HK-2 (cell line): ENCODE data around the gene ST8SIA1.

Experiments used
- DNase-seq: peaks from one replicate; pipeline ENCODE4 v3.0.0-alpha.2; 2018; ENCODE audit not compliant: unreplicated experiment

ST8SIA1 gene

GRCh38 chr12:22332202-22332601, 2.3 kb downstream of the ST8SIA1 start:
- DNase-seq = no peak

DNA sequence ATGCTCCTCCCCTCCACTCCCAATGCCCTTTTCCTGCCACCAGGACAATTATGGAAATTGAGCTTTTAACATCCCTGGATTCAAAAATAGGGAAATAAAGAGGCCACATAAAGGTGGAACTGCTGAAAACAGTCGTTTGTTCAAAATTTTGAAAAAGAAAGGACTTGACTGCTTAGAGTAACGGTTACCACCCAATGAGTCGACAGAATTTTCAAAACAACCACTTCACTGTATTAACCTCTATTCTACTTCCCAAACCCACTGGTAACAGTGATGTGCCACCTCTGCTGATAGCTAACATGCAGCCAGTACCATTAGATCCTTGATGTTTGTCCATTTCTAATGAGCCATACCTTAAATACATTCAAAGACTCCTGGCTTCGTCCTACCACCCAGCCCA, 4.9 kb downstream of the ST8SIA1 start:
- DNase-seq = no peak

DNA sequence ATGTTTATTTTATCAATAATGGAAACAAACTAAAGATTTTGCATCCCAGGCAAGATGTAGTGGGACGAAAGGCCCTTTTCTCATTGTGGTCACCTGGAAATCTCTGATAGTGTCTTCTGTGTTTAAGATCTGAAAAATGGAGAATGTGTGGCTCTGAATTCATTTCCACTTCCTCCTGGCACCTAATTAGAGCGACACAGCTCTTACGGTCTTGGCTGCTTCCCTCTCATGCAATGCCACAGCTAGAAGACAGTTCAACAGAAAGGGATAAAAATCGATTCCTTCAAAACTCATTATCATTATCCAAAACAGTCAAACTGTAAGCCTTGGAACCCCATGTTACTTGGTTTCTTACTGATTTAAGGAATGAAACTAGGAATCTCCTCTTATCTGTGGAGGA, 9.3 kb downstream of the ST8SIA1 start:
- no peak for DNase-seq

GRCh38 chr12:22322091-22322490, 12.4 kb downstream of the ST8SIA1 start:
- no peak for DNase-seq

DNA sequence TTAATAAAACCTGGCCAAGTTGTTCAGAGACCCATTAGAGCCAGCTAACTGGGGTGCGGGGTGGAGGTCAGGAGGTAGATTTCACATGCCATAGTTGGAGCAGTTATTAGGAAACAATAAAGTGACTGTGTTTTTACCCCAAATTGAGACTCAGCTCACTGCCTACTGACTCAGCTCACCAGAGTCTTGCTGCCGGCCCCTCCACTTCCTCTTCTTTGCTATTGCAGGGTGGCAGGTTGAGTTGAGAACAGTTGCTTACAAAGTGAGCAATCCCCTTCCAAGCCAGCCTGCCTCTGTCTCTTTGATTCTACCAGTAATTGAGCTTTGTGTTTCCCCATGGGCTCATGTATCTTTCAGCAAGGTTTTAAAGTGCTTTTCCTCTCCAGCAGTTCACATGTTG, 12.9 kb downstream of the ST8SIA1 start:
- no peak for DNase-seq

- no peak for DNase-seq
These were observed 13.4 kb downstream of the ST8SIA1 start for GRCh38 chr12:22321018-22321605.

- no peak for DNase-seq
These were observed 16.3 kb downstream of the ST8SIA1 start for GRCh38 chr12:22318108-22318737.

DNA sequence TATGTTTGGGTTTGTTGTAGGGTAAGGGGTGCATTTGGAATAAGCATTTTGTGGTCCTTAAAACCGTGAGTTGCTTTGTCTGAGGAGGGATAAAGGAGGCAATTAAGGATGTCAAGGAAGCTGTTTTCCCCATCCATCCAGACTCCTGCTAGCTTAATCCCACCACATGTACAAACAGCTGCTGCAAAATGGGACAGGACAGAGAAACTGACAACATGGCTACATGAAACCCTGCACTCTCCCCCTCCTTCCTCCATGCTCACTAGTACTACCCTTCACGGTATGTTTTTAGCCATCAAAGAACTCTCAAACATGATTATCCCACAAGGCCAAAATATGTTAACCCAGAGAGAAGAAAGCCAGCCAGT, 20.6 kb downstream of the ST8SIA1 start:
- DNase-seq = no peak

DNA sequence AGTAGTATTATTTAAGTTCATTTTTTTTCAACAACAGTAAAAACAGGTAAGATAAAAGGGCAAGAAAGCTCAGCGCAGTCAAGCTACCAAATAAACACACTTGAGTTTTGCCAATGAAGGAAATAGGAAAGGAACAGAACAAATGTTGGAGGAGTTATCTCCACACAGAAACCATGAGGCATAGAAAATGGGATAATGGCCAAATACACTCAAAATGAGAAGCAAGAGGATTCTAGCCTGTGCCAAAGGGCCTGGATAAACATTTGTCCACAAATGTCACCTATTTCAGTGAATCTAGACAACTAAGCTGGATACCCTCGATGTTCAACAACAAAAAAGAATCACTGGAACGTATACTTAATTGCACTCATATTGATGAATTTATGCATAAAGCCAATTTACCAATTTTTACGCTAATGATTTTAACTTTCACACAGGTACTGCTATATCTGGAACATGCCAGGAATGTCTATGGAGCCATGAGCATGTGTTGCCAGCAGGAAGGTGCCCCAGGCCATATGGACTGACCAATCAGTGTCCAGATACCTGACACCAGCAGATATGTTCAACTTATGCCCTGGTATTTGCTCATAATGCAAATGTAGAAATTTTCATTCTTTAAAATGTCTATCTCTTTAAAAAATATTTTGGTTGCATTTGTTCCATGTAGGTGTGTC, 21.1 kb downstream of the ST8SIA1 start:
- DNase-seq = no peak

DNA sequence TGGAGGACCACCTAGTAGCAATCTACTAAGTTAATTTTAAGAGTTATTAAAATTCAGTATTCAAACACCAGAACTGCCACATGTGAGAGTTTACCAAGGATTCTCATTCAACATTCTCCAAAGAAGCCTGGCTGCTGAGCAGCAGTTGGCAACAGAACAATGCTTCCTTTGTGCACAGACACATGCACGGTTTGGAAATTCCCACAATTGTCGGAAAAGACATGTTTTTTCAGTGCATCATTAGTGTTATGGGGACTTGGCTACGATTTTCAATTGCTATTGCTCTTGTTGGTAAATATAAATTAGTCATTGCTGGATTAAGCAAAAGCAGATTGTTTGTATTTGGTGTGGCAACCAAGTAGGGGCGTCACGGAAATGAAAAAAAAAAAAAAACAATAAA, 22.2 kb downstream of the ST8SIA1 start:
- no peak for DNase-seq

GRCh38 chr12:22310709-22311108, 23.8 kb downstream of the ST8SIA1 start:
- DNase-seq = no peak

DNA sequence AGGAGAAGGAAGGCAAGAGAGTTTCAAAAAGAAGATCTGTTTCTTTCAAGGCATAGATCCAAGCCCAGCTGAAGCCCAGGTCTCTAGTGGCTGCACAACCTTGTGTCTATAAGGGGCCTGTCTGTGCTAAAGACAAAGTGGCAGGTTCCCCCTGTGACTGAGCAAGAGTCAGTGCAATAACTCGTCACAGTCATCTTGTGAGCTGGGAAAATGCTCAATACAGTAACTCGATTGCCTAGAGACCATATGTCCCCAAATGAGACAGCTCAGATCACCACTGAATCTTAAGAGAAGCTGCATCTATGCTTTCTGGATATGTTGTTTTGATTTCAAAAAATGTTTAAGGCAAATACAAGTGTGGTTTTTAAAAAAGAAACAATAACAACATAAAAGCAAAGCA, 24.2 kb downstream of the ST8SIA1 start:
- DNase-seq = no peak

GRCh38 chr12:22307811-22308210, 26.7 kb downstream of the ST8SIA1 start:
- DNase-seq = no peak

- DNase-seq = no peak
These were observed 28.2 kb downstream of the ST8SIA1 start for GRCh38 chr12:22306311-22306710.

DNA sequence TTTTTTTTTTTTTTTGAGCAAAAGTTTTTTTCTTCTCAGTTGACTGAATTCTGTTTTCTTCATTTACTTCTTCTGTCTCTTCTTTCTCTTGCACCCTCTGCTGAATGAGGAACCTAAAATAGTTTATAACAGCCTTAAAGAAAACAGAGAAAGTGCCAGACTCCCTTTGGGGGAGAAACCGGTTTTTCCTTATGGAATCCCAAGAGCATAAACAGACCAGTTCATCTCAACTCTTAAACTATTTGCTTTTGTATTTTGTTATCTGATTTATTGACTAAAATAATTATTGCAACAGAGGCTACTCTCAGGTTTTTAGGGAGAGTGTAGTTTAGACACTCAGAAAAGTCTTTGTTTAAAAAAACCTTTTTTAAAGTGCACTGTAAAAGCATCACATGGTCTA, 30.2 kb downstream of the ST8SIA1 start:
- DNase-seq = no peak

- DNase-seq = no peak
These were observed 35.1 kb downstream of the ST8SIA1 start for GRCh38 chr12:22299294-22299912.

GRCh38 chr12:22289250-22289649, 45.3 kb downstream of the ST8SIA1 start:
- DNase-seq = no peak

DNA sequence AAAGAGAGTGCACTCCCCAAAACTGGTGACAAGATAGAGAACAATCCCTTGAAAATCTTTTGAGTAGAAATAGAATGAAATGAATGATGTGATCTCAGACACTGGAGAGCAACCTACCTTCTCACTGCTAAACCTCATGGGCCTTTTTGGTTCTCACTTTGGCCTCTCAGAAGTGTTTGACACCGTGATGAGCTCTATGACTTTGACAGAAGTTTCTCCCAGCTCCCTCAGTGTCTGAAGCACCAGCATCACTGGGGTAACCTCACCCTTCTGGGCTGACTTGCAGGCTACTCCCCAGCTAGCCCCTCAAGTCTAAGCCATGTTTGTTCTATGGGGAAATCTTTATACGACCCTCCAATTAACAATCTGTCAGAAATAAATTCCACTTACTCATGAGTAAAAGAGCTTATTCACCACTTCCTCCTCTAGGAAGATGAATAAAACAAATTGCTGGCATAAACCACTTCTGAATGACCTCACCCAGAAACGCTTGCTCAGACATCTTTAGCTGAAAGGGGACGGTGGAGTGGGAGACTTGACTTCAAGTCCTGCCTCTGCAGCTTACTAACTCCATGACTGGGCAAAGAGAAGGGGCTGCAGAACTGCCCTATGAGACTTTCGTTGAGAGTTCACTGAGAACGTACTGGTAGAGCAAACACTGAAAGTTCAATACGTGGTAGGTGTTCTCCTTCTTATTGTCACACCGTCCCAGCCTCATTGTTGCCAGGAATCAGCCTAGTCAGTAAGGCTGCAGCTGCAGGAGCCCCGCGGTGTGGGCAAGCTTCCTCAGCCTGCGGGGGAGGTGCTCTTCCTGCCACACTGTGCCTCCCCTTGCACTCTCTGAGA, 46.5 kb downstream of the ST8SIA1 start:
- DNase-seq = no peak

- DNase-seq = no peak
These were observed 47.4 kb downstream of the ST8SIA1 start for GRCh38 chr12:22287101-22287500.

DNA sequence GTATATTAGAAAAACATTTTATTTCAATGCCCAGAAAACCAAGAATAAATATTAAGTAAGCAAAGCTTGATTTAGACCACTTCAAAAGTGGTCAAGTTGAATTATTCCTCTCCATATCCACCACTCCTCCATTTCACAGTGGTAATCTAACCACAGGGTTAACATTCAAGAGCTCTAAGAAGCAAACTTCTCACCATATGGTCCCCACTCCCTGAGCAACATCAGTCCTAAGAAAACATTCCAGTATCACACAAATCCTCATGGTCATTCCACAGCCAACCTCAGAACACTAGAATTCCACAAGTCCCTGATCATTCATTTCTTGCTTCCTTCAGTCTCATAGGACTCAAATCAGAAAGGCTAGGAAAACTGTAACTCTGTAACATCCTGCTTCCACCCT, 47.9 kb downstream of the ST8SIA1 start:
- DNase-seq = no peak

- DNase-seq = no peak
These were observed 48.7 kb downstream of the ST8SIA1 start for GRCh38 chr12:22285846-22286245.

DNA sequence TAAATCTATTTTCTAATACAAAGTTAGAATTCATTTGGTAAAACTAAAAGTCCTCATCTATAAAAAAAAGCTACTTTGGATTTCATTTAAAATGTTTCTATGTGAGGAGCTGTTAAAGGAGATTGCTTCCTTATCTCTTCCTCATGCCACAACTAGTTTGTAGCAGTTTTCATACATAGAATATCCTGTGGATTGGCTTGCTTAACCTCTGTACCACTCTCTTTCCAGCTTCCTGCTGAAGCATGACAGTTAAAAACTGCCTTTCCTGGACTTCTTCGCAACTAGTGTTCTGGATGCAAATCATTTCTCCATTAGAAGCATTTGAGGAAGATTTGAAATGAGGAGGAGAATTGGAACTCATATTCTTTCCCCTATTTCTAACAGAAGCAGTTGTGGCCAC, 49.6 kb downstream of the ST8SIA1 start:
- no peak for DNase-seq
